NCI-H146 treated with DMSO at 0.1 percent for 48 hours (cell line): ENCODE data around the gene SERF2.
"Not testable (repeated sequence)": the region's sequence is repeated elsewhere in the genome, so short reads cannot be mapped to it uniquely, and the experiment has no call there.

Source experiments
- DNase-seq: peaks from one replicate; lab custom pipeline; 2025; ENCODE audit not compliant: unreplicated experiment; lab: John Stamatoyannopoulos, UW

Gene SERF2

GRCh38 chr15:43828061-43828657 lies 36.0 kb downstream of the SERF2 start:
- no peak for DNase-seq

- DNase-seq, result not testable (repeated sequence)
Observed at GRCh38 chr15:43829951-43830540, 37.9 kb downstream of the SERF2 start.

GRCh38 chr15:43830691-43831275 lies 38.7 kb downstream of the SERF2 start:
- DNase-seq, result not testable (repeated sequence)

- DNase-seq, result not testable (repeated sequence)
Observed at GRCh38 chr15:43831519-43832052, 39.5 kb downstream of the SERF2 start.

GRCh38 chr15:43832485-43832884 lies 40.4 kb downstream of the SERF2 start:
- not testable (repeated sequence) for DNase-seq

GRCh38 chr15:43845421-43845820 lies 53.3 kb downstream of the SERF2 start:
- no peak for DNase-seq
